Neutrophil (primary cell): Measurements from ENCODE around the gene ZNF324.
"Not testable (repeated sequence)": the region's sequence is repeated elsewhere in the genome, so short reads cannot be mapped to it uniquely, and the experiment has no call there.

Experiments
- H3K27ac ChIP-seq: fragments of 200-600 bp; sonication (generic); 2 replicates; pipeline ENCODE4 v1.5.1; 2016; ENCODE audit warnings: mild to moderate bottlenecking, moderate library complexity
- H3K27me3 ChIP-seq: fragments of 200-600 bp; sonication (generic); 2 replicates; pipeline ENCODE4 v1.6.0; 2016; ENCODE audit warnings: mild to moderate bottlenecking
- H3K36me3 ChIP-seq: fragments of 200-600 bp; sonication (generic); 2 replicates; pipeline ENCODE4 v1.5.1; 2017
- H3K4me1 ChIP-seq, 2 experiments: fragments of 200-600 bp in 1 of 2; sonication (generic) in 1 of 2; 1 replicate in 1 of 2; 2 replicates in 1 of 2; pipeline versions ENCODE4 v1.5.1 to v1.6.1; 2013 to 2016; ENCODE audit warnings: low read depth in 1 of 2, low read length in 1 of 2, mild to moderate bottlenecking in 1 of 2, moderate library complexity in 1 of 2; ENCODE audit not compliant: control insufficient read depth in 1 of 2, insufficient read depth in 1 of 2
- H3K4me3 ChIP-seq, 2 experiments: fragments of 200-600 bp in 1 of 2; sonication (generic) in 1 of 2; 1 replicate in 1 of 2; 2 replicates in 1 of 2; pipeline ENCODE4 v1.5.1; 2013 to 2016; ENCODE audit warnings: low read depth in 1 of 2, low read length in 1 of 2, mild to moderate bottlenecking in 1 of 2, moderate library complexity in 1 of 2
- H3K9me3 ChIP-seq: fragments of 200-600 bp; sonication (generic); 2 replicates; pipeline ENCODE4 v1.5.1; 2016
- TF ChIP-seq, protein P1 (sequence below): fragments of 200-600 bp; sonication (generic); IDR thresholded peaks from 2 replicates; pipeline ENCODE4 v1.5.1; 2016; ENCODE audit warnings: antibody characterized with exemption

Gene ZNF324

DNA sequence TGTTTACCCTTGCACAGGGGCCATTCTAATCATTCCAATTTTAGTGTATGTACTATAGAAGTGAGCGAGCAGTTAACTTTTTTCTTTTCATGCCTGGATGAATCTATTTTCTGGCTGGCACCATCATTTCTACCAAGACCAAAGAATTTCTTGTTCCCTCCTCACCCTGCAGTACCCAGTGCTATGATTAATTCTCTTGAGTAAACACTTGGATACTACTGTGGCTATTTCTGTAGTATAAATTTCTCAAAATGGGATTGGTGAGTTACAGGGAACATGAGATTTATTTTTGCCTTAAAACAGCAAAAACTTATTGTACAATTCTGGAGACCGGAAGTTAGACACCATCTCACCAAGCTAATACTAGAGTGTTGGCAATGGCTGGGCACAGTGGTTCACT is 16.9 kb downstream of the ZNF324 start:
- H3K27me3 ChIP-seq = no peaks in the 10 kb centered on the region
- no peak overlapping the region for H3K4me3 ChIP-seq
- H3K4me1 ChIP-seq = no peaks in the 10 kb centered on the region
- H3K36me3 ChIP-seq = peaks cover 24% of the 10 kb centered on the region
- no peak overlapping the region for H3K27ac ChIP-seq
- H3K9me3 ChIP-seq = no peaks in the 10 kb centered on the region
- TF ChIP-seq, protein P1, sequence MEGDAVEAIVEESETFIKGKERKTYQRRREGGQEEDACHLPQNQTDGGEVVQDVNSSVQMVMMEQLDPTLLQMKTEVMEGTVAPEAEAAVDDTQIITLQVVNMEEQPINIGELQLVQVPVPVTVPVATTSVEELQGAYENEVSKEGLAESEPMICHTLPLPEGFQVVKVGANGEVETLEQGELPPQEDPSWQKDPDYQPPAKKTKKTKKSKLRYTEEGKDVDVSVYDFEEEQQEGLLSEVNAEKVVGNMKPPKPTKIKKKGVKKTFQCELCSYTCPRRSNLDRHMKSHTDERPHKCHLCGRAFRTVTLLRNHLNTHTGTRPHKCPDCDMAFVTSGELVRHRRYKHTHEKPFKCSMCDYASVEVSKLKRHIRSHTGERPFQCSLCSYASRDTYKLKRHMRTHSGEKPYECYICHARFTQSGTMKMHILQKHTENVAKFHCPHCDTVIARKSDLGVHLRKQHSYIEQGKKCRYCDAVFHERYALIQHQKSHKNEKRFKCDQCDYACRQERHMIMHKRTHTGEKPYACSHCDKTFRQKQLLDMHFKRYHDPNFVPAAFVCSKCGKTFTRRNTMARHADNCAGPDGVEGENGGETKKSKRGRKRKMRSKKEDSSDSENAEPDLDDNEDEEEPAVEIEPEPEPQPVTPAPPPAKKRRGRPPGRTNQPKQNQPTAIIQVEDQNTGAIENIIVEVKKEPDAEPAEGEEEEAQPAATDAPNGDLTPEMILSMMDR = no peak

DNA sequence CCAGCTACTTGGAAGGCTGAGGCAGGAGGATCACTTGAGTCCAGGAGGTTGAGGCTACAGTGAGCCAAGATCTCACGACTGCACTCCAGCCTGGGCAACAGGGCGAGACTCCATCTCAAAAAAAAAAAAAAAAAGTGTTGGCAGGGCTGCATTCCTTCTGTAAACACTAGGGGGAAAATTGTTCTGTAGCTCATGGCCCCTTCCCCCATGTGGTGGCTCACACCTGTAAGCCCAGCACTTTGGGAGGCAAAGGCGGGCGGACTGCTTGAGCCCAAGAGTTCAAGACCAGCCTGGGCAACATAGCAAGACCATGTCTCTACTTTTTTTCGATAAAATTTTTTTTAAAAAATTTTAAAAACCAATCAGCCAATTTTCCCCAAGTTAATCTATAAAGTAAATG is 17.5 kb downstream of the ZNF324 start:
- H3K27me3 ChIP-seq, H3K9me3 ChIP-seq, H3K27ac ChIP-seq, H3K4me3 ChIP-seq, H3K4me1 ChIP-seq: not testable (repeated sequence)
- H3K36me3 ChIP-seq = peaks cover 21% of the 10 kb centered on the region

DNA sequence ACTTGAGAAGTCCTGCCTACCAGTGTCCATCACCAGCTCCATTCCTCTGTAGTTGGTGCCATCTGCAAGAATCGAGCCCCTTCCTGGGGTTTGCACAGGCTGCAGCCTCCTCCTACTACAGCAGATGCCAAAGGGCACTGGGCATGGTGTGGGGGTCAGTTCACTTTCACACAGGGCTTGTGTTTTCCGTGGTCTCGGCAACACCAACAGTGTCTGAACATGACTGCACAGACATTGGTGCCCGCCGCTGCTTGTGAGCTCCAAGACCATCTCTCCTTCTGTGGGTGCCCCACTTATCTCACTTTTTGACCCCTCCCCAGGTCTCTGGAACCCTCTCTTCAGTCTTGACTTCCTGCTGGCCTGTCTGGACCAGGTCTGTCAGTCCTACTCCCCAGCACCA is 24.5 kb downstream of the ZNF324 start:
- H3K4me3 ChIP-seq = no peak overlapping the region
- H3K27ac ChIP-seq = no peak overlapping the region
- H3K4me1 ChIP-seq = no peaks in the 10 kb centered on the region
- H3K9me3 ChIP-seq = no peaks in the 10 kb centered on the region
- no peaks in the 10 kb centered on the region for H3K36me3 ChIP-seq
- no peaks in the 10 kb centered on the region for H3K27me3 ChIP-seq
- TF ChIP-seq, protein P1 = no peak

- no peaks in the 10 kb centered on the region for H3K4me1 ChIP-seq
These were observed 25.4 kb downstream of the ZNF324 start for GRCh38 chr19:58492265-58492664.

GRCh38 chr19:58497634-58498170 is 30.8 kb downstream of the ZNF324 start:
- no peaks in the 10 kb centered on the region for H3K9me3 ChIP-seq
- TF ChIP-seq, protein P1 = no peak
- H3K4me1 ChIP-seq = peaks cover 11% of the 10 kb centered on the region in 2 experiments
- no peaks in the 10 kb centered on the region for H3K27me3 ChIP-seq
- H3K36me3 ChIP-seq = no peaks in the 10 kb centered on the region
- no peak overlapping the region for H3K27ac ChIP-seq
- H3K4me3 ChIP-seq = no peak overlapping the region

More at GRCh38 chr19:58492265-58492664, 25.4 kb downstream of the ZNF324 start:
- Histone ChIP-seq H3K27me3 (no peaks in the 10 kb centered on the region), H3K9me3 (no peaks in the 10 kb centered on the region), H3K27ac (no peak overlapping the region), H3K36me3 (no peaks in the 10 kb centered on the region), H3K4me3 (no peak overlapping the region)
- TF ChIP-seq, protein P1 = no peak

DNA sequence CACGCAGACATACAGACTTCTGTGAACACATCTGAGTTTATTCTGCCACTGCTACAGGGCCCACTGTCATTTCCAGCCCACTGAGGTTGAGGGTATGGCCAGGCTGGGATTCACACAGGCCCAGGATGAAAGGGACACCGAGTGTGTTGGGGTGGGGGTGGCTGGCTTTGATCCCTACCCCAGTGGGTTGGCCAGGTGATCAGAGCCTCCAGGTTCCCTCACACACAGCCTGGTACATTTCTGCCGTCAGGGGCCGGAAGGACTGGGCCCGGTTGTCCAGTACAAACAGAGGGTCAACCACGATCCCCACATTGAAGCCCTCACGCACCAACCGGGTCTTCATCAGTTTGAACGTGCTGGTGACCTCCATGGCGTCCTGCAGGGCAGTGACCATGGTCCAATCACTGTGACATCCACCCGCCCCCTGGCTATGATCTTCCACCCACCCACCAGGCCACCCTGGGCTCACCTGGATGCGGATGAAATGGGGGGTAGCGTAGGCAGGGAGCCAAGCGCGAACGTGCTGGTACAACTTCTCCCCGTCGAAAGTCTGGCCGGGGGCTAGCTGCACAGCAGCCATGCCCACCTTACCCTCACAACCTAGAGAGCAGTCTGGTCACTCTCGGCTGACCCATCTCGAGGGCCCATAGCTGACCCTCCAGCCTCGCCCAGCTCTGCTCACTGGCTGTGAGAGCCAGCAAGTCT is 31.6 kb downstream of the ZNF324 start:
- Histone ChIP-seq H3K4me1 (peaks cover 11% of the 10 kb centered on the region in 2 experiments), H3K4me3 (peak overlapping the region; percentile 69 to 71), H3K27ac (peak overlapping the region; percentile 79), H3K36me3 (no peaks in the 10 kb centered on the region), H3K27me3 (no peaks in the 10 kb centered on the region), H3K9me3 (no peaks in the 10 kb centered on the region)
- TF ChIP-seq, protein P1 = no peak
